WTC11 (cell line): ENCODE data around the gene SYNGR2. TPM values are rescaled to one million over a fixed set of nuclear protein-coding genes. Genes with fewer than 3 reads are reported as not detected.

ENCODE experiments used
- ATAC-seq: fragments of 200-7000 bp; cut with Tn5 transposase; 2 replicates; pipeline ENCODE4 v1.10.0; 2021; ENCODE audit warnings: mild to moderate bottlenecking, moderate library complexity
- CTCF ChIA-PET: fragments of 300-600 bp; sonication (Branson Sonifier 250); formaldehyde crosslinking; loops from one replicate; lab custom pipeline; 2021; ENCODE audit warnings: antibody characterized with exemption; lab: Charles Lee
- POLR2A ChIA-PET: fragments of 350-600 bp; sonication (Branson Sonifier 250); formaldehyde crosslinking; loops from one replicate; lab custom pipeline; 2021; ENCODE audit warnings: antibody characterized with exemption; lab: Charles Lee
- DNase-seq: peaks from one replicate; pipeline ENCODE4 v3.0.0; 2021; ENCODE audit warnings: low spot score
- H3K27ac Mint-ChIP-seq: 2 replicates; pipeline ENCODE4 v1.8.0; 2021; ENCODE audit warnings: mixed read lengths
- H3K27me3 Mint-ChIP-seq: 2 replicates; pipeline ENCODE4 v1.8.0; 2021; ENCODE audit warnings: low read depth, mild to moderate bottlenecking, moderate library complexity, mixed read lengths
- H3K36me3 Mint-ChIP-seq: 2 replicates; pipeline ENCODE4 v1.8.0; 2021; ENCODE audit warnings: mixed read lengths
- H3K4me1 Mint-ChIP-seq: 2 replicates; pipeline ENCODE4 v1.8.0; 2022; ENCODE audit warnings: mixed read lengths
- H3K4me3 Mint-ChIP-seq: 2 replicates; pipeline ENCODE4 v1.8.0; 2021; ENCODE audit warnings: mild to moderate bottlenecking, moderate library complexity, mixed read lengths
- H3K9me3 Mint-ChIP-seq: 2 replicates; pipeline ENCODE4 v1.8.0; 2021; ENCODE audit warnings: mixed read lengths
- AR ChIP-seq: fragments of 250-450 bp; sonication (Bioruptor Pico); IDR thresholded peaks from 2 replicates; pipeline ENCODE4 v1.9.0; 2021; ENCODE audit warnings: mild to moderate bottlenecking
- ATF2 ChIP-seq: sonication (generic); formaldehyde crosslinking; IDR thresholded peaks from 2 replicates; pipeline ENCODE4 v1.8.1; 2022; ENCODE audit warnings: low read depth, missing genetic modification reagents, borderline replicate concordance
- CREB1 ChIP-seq: sonication (generic); formaldehyde crosslinking; IDR thresholded peaks from 2 replicates; pipeline ENCODE4 v1.8.0; 2023; ENCODE audit warnings: mild to moderate bottlenecking, missing genetic modification reagents
- FOXJ3 ChIP-seq: sonication (generic); formaldehyde crosslinking; IDR thresholded peaks from 2 replicates; pipeline ENCODE4 v1.9.0; 2021; ENCODE audit warnings: missing genetic modification reagents, mild to moderate bottlenecking, borderline replicate concordance
- FOXK1 ChIP-seq: sonication (generic); formaldehyde crosslinking; IDR thresholded peaks from 2 replicates; pipeline ENCODE4 v1.8.0; 2022; ENCODE audit warnings: mild to moderate bottlenecking, moderate library complexity, missing genetic modification reagents
- GABPB1 ChIP-seq: sonication (generic); formaldehyde crosslinking; IDR thresholded peaks from 2 replicates; pipeline ENCODE4 v1.8.1; 2023; ENCODE audit warnings: mild to moderate bottlenecking, missing genetic modification reagents
- IRF2 ChIP-seq: sonication (generic); formaldehyde crosslinking; IDR thresholded peaks from 2 replicates; pipeline ENCODE4 v1.8.0; 2022; ENCODE audit warnings: low read depth, missing genetic modification reagents, borderline replicate concordance
- RORB ChIP-seq: fragments of 250-450 bp; sonication (Bioruptor Pico); IDR thresholded peaks from 2 replicates; pipeline ENCODE4 v1.9.0; 2021; ENCODE audit warnings: mild to moderate bottlenecking
- SMAD4 ChIP-seq: sonication (generic); formaldehyde crosslinking; IDR thresholded peaks from 2 replicates; pipeline ENCODE4 v1.8.0; 2022; ENCODE audit warnings: mild to moderate bottlenecking, missing genetic modification reagents
- TEAD4 ChIP-seq: sonication (generic); formaldehyde crosslinking; IDR thresholded peaks from 2 replicates; pipeline ENCODE4 v1.8.0; 2022; ENCODE audit warnings: mild to moderate bottlenecking, missing genetic modification reagents
- ZNF121 ChIP-seq: sonication (generic); formaldehyde crosslinking; IDR thresholded peaks from 2 replicates; pipeline ENCODE4 v1.8.0; 2023; ENCODE audit warnings: missing genetic modification reagents
- ZNF219 ChIP-seq: sonication (generic); formaldehyde crosslinking; IDR thresholded peaks from 2 replicates; pipeline ENCODE4 v1.8.0; 2023; ENCODE audit warnings: missing genetic modification reagents, mild to moderate bottlenecking, borderline replicate concordance
- ZNF423 ChIP-seq: fragments of 250-450 bp; sonication (Bioruptor Pico); IDR thresholded peaks from 2 replicates; pipeline ENCODE4 v2.1.2; 2022; ENCODE audit warnings: mild to moderate bottlenecking, moderate library complexity
- ZNF532 ChIP-seq: fragments of 250-450 bp; sonication (Bioruptor Pico); IDR thresholded peaks from 2 replicates; pipeline ENCODE4 v1.9.0; 2021; ENCODE audit warnings: mild to moderate bottlenecking, borderline replicate concordance
- ZSCAN18 ChIP-seq: fragments of 250-450 bp; sonication (Bioruptor Pico); IDR thresholded peaks from 2 replicates; pipeline ENCODE4 v2.1.2; 2022; ENCODE audit warnings: mild to moderate bottlenecking, moderate library complexity
- total RNA-seq: library from RNA; stranded (reverse); gene quantifications from 3 replicates; pipeline ENCODE4 v1.2.3, GENCODE V29; 2021
- TF ChIP-seq, protein P1 (sequence below): sonication (generic); formaldehyde crosslinking; IDR thresholded peaks from 2 replicates; pipeline ENCODE4 v1.8.1; 2023; ENCODE audit warnings: mild to moderate bottlenecking, missing genetic modification reagents, moderate library complexity
- TF ChIP-seq, protein P2 (sequence below): sonication (generic); formaldehyde crosslinking; IDR thresholded peaks from 2 replicates; pipeline ENCODE4 v1.8.1; 2023; ENCODE audit warnings: mild to moderate bottlenecking, missing genetic modification reagents

Gene SYNGR2
- total RNA-seq, 1 experiment from 2014 or later, result 47.7 TPM

DNA sequence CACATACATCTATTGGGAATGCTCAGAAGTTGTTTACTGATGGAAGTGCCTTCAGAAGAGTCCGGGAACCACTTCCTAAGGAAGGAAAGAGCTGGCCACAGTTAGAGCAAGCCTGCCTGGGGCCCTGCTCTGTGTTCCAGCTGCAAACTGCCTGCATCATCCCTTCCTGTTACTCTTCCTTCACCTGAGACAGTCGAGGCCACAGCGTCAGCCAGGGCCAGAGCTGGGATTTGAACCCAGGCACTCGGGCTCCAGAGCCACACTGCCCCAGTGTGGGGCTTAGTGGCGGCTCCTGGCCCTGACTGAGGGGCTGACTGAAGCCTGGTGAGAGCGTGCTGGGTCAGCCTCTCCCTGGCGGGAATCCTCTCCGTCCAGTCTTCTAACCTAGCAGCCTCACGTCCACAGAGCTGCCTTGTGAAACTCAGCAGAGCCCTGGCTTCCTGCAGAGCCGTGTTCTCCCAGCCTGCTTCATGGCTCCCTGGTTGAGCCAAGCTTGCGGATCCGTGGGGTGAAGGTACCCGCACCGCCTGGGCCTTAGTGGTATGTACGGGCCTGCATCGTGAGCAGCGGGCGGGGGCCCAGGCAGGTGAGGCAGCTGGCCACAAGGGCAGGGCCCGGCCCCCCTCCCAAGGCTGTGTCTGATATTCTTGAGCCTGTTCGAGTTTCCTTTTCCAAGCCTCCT is 26.8 kb upstream of the SYNGR2 start (continued):
- TF ChIP-seq ATF2 (CRISPR knock-in tag) (no peak), AR (CRISPR knock-in tag) (no peak), ZNF532 (no peak), ZSCAN18 (CRISPR knock-in tag) (no peak), CREB1 (no peak)
- TF ChIP-seq, protein P1, sequence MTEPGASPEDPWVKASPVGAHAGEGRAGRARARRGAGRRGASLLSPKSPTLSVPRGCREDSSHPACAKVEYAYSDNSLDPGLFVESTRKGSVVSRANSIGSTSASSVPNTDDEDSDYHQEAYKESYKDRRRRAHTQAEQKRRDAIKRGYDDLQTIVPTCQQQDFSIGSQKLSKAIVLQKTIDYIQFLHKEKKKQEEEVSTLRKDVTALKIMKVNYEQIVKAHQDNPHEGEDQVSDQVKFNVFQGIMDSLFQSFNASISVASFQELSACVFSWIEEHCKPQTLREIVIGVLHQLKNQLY, result no peak
- TF ChIP-seq, all 79 proteins: peak for 0

DNA sequence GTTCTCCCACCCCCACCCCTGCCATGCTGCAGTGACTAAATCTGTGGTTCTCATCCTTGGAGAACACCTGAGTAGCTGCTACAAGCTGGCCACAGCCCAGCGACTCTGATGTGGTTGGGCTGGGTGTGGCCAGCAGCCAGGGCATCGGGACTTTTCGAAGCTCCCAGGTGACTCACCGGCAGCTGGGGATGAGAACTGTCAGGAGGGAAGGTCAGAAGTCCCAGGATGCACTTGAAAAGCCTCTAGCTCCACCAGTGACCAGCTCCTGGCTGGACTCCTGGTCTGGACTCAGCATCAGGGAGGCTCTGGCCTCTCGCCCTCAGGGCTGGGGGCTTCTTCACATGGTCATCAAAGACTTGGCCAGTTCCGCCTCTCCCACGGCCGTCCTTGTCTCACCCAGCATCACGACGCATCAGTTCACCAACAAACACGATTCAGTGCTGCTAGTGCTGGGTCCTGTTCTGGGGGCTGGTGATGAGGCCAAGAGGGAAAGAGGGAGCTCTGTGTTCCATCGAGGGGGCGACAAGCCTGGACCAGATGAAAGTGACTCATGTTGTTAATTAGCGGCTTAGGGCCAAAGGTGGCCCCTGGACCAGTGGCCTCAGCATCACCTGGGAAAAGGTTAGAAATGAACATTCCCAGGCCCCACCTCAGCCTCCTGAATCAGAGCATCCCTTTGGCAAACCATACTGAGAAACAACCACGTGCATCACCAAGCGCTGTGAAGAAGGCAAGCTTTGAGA is 26.1 kb upstream of the SYNGR2 start:
- Mint-ChIP-seq H3K4me1 (peaks cover 18% of the 10 kb centered on the region), H3K9me3 (no peaks in the 10 kb centered on the region), H3K36me3 (no peaks in the 10 kb centered on the region), H3K27me3 (0 out of 2 replicates have a peak, but pooled peaks cover 3% of the 10 kb centered on the region), H3K4me3 (no peak overlapping the region), H3K27ac (no peak overlapping the region)
- ChIA-PET CTCF (interaction anchor here (0.7 to 10.2 kb wide), 9 partner anchors 13 to 280 kb away, joined by 3 to 82 read pairs (median 4); partner anchors contain the start of genes TK1, TMC6 and TMC8), POLR2A (interaction anchor here (0.5 to 0.6 kb wide), 2 partner anchors 209 to 1771 kb away, joined by 3 read pairs; no protein-coding TSS in a partner anchor)
- TF ChIP-seq IRF2 (CRISPR knock-in tag) (no peak), RORB (CRISPR knock-in tag) (no peak), TEAD4 (CRISPR knock-in tag) (no peak), FOXJ3 (no peak), ZNF121 (no peak), ZNF219 (no peak), GABPB1 (CRISPR knock-in tag) (no peak), SMAD4 (CRISPR knock-in tag) (no peak), FOXK1 (CRISPR knock-in tag) (no peak), ZNF423 (no peak)
- TF ChIP-seq, protein P2, sequence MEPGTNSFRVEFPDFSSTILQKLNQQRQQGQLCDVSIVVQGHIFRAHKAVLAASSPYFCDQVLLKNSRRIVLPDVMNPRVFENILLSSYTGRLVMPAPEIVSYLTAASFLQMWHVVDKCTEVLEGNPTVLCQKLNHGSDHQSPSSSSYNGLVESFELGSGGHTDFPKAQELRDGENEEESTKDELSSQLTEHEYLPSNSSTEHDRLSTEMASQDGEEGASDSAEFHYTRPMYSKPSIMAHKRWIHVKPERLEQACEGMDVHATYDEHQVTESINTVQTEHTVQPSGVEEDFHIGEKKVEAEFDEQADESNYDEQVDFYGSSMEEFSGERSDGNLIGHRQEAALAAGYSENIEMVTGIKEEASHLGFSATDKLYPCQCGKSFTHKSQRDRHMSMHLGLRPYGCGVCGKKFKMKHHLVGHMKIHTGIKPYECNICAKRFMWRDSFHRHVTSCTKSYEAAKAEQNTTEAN (CRISPR knock-in tag), result no peak
- DNase-seq (no peak), ATAC-seq (no peak)
